Stimulated activated CD4-positive, alpha-beta T cell treated with anti-CD3 and anti-CD28 coated beads, Interleukin-15, amount 100 ng/mL, for 1 hour (primary cell): Measurements from ENCODE around the gene NUDT7.

Experiments used
- DNase-seq, 2 donors: peaks; one replicate each; pipeline ENCODE4 v3.0.0-alpha.2; 2020; ENCODE audit warnings: low read depth in 1 of 2, low spot score in 1 of 2

NUDT7 gene

GRCh38 chr16:77723108-77723514, 797 bp downstream of the NUDT7 start:
- no peak for DNase-seq

GRCh38 chr16:77724174-77724573, 1.9 kb downstream of the NUDT7 start:
- no peak for DNase-seq

- DNase-seq: no peak
These were observed 7.6 kb downstream of the NUDT7 start for GRCh38 chr16:77729951-77730350.

- DNase-seq: no peak
These were observed 10.1 kb downstream of the NUDT7 start for GRCh38 chr16:77732241-77732946.

GRCh38 chr16:77736879-77737278, 14.6 kb downstream of the NUDT7 start:
- DNase-seq: no peak

GRCh38 chr16:77738706-77739558, 16.6 kb downstream of the NUDT7 start:
- no peak for DNase-seq

DNA sequence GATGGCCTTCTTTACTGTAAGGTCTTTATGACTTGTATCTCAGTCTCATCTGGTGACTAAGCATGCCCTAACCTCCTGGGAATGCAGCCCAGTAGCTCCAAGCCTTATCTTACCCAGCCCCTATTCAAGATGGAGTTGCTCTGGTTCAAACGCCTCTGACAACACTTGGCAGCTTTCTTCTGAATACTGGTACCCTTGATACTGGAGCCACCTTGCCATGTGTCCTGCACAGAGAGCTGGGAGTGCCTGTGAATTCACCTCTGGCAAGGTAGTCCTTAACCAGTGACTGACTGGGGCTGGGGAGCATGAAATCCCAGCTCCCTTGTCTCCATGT, 17.2 kb downstream of the NUDT7 start:
- DNase-seq: no peak

DNA sequence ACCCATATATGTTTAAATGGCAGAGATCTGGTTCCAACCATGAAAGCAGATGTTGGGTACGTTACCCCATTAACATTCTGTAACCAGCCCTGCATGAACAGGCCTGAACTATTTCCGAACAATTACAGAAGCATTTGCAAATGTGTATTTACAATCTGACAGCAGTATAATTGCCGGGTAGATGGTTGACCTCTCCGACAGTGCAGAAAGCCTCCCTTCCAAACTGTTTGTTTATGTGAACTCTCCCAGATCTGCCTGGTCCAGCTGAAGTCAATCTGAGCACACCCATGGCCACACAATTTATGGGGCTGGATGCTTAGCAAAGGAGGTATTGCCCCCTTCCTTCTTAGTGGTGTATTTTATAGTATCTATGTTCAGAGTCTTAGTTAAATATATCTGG, 21.8 kb downstream of the NUDT7 start:
- DNase-seq: no peak

- no peak for DNase-seq
These were observed 23.7 kb downstream of the NUDT7 start for GRCh38 chr16:77745972-77746371.

GRCh38 chr16:77748421-77749005, 26.2 kb downstream of the NUDT7 start:
- no peak for DNase-seq

DNA sequence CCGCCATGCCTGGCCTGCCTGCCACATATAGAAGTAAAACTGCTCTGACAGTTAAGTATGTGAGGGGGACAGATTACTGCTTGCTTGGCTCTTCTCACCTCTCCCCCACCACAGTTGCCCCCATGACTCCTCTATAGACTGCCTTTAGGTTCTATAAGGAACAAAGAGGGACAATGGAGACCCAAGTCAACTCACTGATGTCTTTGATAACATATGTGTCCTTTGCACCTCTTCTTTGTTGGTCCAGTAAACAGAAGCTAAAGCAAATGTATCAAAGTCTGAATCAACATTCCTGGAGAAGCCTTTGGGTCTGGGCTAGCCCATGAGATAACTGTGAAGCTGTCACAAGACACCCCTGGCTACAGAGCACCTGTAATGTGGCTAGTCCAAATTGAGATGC, 27.1 kb downstream of the NUDT7 start:
- DNase-seq: no peak

- DNase-seq: no peak
These were observed 35.7 kb downstream of the NUDT7 start for GRCh38 chr16:77758046-77758445.

GRCh38 chr16:77758508-77758907, 36.2 kb downstream of the NUDT7 start:
- no peak for DNase-seq

- no peak for DNase-seq
These were observed 36.9 kb downstream of the NUDT7 start for GRCh38 chr16:77759201-77759600.

DNA sequence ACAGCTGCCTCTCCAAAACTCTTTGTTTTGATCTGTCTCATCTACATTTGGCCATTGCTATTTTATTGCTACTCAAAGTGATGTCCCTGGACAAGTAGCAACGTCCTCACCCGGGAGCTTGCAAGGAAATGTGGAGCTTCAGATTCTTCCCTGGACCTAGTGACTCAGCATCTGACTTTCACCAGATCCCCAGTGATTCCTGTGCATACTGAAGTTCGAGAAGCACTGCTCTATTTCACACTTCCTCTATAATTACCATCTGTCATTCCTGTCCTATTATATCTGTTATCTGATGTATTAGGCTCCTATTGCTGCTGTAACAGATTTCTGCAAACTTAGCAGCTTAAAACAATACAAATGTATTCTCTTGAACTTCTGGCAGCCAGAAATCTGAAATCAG, 37.5 kb downstream of the NUDT7 start:
- no peak for DNase-seq

- DNase-seq: no peak
These were observed 38.5 kb downstream of the NUDT7 start for GRCh38 chr16:77760800-77761199.

DNA sequence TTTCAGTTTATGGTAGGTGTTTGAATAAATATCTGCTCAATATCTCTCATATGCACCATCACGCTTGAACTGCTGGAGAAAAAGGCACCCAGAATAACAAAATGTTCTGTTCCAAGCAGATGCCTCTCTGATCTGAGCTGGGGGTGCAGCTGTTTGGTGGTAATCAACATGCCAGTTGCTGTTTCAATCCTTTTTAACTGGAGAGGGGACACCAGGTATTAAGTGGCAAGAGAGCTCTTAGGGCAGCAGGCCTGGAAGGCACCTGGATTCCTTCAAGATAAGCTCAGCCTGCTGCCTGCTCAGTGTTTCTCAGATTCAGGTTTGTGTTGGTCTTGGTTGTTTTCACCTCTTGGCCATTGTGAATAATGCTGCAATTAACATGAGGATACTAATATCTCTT, 38.9 kb downstream of the NUDT7 start:
- DNase-seq: no peak

GRCh38 chr16:77762262-77762661, 39.9 kb downstream of the NUDT7 start:
- no peak for DNase-seq

DNA sequence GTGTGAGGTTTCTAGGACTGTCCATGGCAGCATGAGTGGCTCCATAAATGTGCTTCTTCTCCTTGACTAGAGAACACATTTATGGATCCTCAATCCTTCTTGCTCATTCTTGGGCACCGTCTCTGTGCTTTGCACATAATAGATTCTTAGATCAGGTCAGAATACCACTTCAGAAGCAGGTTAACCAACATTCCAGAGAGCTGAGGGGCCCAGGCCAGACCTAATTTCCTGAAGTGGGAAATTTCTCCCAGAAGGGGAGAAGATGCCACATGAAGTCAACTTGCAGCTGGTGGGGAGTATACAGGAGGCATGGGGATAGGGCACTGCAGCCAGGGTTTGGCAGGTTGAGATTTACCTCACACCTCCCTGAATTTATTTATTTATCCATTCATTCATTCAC, 41.7 kb downstream of the NUDT7 start:
- no peak for DNase-seq

GRCh38 chr16:77767211-77767610, 44.9 kb downstream of the NUDT7 start:
- DNase-seq: no peak

DNA sequence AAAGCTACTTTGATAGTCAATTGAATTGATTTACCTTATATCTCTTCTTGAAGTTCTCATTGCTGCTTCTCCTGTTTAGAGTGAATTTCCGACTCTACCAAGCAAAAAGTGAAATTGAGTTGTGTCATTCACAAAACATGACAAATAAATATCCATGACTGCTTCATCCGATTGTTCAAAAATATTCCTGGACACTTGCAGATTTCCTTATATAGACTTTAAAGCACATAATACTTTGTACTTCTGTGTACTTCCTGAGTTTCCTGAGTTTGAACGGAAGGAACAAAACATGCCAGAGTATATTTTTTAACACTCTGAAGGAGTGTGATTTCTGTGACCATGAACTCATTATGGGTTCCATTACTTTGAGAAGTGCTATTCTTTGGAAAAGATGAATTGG, 45.5 kb downstream of the NUDT7 start:
- no peak for DNase-seq
